HG03175 (cell line): ENCODE measurements around the gene GAGE10.

Experiments
- ATAC-seq: cut with Tn5 transposase; IDR thresholded peaks from one replicate; pipeline ENCODE4 v1.9.1; 2021; ENCODE audit warnings: mild to moderate bottlenecking, moderate library complexity; ENCODE audit not compliant: unreplicated experiment

The GAGE10 gene, protein sequence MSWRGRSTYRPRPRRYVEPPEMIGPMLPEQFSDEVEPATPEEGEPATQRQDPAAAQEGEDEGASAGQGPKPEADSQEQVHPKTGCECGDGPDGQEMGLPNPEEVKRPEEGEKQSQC

DNA sequence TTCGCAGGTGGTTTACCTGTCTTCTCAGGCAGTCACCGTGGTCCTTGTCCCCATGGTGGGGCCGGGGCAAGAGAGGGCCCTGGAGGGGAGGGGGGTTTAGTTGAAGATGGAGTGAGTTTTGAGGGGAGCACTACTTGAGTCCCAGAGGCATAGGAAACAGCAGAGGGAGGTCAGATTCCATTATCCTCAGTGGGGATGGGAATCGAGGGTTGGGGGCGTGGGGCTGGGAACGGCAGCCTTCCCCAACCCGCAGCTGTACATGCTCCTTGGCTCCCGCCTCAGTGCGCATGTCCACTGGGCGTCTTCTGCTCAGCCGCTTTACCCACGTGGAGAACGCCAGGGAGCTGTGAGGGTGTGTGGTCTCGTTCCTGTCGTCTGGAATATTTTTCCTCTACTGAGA lies at the start of gene GAGE10:
Gene GAGE10, plus strand, starts transcription at position 301 of the 400 bp plus-strand sequence. CDS start 1,214 bp downstream, outside the sequence.
- no peak for ATAC-seq

DNA sequence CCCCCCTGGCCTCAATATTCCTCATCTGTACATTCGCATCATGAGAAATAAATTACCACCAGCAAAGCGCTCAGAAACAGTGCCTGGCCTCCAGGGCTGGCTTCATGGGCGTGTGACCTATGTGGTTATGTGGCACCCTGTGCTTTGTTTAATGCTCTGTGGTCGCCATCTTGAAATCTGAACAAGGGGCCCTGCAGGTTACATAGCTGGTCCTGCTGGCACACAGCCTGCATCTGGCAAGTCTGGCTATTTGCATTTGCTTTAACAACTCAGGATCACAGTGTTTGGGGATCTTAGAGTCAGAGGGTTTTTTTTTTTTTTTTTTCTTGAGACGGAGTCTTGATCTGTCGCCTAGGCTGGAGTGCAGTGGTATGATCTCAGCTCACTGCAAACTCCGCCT lies 48.8 kb upstream of the GAGE10 start:
- ATAC-seq, result no peak

DNA sequence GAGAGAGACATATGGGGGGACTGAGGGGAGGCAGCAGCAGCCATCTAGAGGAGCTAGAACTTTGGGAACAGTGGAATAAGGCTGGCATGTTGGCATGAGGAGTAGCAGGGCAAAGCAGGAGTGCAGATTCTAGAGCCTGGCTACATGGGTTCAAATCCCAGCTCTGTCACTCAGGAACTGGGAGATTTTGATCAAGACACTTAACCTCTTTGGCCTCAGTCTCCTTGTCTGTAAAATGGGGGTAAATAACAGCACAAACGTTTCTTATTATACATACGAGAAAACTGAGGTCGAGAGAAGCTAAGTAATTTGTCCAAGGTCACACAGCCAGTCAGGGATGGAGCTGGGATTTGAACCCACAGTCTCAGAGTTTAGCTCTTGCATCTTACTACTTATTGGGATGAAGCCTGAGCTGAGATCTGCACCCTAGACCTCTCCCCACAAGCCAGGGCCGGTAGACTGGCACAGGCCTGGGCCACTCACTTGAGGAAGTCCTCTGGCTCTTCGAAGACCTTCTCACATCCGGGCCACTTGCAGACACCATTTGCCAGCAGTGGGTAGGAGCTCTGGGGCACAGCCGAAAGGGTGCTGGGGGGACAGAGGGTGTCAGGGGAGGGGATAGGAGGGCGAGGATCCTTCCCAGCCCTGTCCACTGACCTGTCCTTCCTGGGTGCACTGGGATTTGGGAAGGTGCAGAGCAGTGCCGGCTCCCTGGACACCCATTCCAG lies 47.0 kb upstream of the GAGE10 start:
- ATAC-seq, result no peak

DNA sequence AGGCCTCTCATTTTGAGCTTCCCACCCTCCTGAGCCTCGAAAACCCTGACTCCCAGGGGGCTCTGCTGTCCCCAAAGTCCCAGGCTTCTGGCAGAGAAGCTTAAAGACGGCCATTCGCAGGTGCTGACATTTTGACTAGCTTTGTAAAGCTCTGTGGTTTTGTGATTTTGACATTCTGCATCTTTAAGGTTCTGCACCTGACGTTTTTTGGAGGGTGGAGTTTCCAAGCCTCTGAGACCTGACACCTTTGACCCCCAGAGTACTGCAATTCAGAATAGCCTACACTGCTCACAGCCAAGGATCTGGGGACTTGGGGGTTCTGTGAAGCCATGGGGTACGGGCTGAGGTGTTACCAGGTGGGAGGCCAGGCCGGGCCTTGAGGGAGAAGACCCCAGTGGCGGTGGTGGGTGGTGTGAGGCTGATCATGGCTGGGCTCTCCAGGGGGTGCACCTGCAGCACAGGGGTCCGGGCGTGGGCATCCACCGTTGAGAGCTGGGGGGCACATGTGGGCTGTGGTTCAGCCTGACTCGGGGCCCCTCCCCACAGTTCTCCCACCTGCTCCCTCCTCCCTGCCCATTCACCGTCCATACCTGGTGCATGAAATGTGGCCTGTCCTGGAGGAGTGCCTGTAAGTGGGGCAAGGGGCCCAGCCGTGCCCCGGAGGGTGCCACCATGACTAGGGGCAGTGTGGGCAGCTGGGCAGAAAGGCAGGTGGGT lies 46.2 kb upstream of the GAGE10 start:
- no peak for ATAC-seq

DNA sequence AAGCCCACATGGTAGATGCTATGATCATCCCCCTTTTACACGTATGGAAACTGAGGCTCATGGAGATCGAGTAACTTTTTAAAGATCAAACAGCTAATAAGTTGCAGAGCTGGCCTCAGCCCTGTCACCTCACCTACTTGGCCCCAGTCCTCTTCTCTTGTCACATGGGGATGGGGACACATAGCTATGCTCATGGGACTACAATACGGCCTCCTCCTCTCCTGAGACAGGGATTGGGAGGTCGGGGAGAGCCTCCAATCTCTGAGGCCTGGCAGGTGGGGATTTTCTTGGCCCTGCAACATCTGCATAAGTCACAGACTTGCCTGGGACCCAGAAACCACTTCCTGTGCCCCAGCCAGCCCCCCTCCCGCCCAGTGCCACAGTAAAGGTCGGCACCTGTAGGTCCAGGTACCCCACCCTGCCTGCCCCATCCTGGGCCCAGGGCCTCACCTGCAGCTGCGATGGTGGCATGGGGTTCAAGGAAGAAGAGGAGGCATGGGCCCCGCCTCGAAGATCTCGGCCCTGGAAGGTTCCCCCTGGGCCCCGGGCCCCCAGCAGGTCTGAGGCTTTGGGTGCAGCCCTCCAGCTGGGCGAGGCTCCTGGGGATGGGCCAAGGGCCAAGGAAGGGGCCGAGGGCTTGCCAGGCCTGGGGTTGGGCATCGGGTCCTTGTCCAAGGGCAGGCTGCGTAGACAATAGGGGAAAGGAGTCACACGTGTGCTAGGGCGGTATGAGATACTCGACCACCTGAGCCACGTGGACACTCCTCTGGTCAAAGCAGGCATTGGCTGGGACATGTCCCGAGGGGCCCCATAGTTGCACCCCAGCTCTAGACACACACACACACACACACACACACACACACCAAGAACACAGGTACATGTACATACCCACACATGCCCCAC lies 45.3 kb upstream of the GAGE10 start:
- no peak for ATAC-seq

GRCh38 chrX:49258749-49259124 lies 44.7 kb upstream of the GAGE10 start:
- ATAC-seq, result no peak

GRCh38 chrX:49260221-49260985 lies 43.0 kb upstream of the GAGE10 start:
- ATAC-seq, result no peak

DNA sequence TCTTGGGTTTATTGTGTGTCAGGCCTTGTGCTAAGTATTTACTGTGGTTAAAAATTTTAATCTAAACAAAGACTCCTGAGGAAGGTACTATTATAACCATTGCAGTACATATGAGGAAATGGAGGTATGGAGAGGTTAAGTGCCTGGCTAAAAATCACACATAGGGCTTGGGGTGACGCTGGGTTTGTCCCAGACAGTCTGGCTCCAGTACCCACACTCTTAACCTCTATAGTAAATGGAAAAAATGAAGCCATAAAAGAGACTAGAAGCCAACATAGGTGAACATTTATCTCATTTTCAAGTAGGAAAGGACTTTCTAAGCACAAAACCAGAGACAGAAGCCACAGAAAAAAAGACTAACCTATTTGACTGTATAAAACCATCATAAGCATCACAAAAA lies 40.8 kb upstream of the GAGE10 start:
- no peak for ATAC-seq

DNA sequence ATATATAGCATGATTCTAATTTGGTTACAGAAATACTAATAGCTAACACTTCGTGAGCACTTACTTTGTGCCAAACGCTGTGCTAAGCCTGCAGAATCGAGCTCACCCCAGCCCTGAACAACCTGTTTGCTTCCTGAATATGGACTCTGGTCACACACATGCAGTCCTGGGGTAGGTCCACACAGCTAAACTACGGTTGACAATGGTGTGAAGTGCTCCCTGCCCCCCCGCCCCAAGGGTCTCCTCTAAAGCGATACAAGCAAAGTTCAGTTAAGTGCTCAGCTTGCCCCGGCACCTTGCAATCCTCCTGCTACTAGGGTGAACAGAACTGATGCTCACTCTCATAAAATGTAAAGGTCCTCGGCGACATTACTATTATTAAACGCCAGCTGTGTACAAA lies 39.8 kb upstream of the GAGE10 start:
- ATAC-seq, result no peak

DNA sequence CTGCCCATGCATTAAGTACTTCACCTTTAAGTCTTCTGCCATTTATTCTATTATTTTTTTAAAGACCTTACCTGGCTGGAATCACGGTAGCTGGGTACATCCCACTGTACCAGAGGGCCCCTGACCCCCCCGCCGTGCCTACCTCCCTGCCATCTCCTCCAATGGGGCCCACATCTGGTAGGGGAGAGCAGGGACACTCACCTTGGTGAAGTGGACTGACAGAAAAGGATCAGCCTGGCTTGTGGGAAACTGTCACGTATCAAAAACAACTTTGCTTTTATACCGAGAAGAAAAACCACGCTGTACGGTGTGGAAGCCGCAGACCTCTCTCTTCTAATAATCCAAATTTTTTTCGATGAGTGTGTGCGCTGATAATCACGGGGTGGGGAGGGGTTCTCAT lies 39.0 kb upstream of the GAGE10 start, which contains the start of gene FOXP3:
Gene FOXP3, minus strand, starts transcription at position 251 of the 400 bp plus-strand sequence. CDS start 6,205 bp downstream, outside the sequence.
- ATAC-seq, result no peak

DNA sequence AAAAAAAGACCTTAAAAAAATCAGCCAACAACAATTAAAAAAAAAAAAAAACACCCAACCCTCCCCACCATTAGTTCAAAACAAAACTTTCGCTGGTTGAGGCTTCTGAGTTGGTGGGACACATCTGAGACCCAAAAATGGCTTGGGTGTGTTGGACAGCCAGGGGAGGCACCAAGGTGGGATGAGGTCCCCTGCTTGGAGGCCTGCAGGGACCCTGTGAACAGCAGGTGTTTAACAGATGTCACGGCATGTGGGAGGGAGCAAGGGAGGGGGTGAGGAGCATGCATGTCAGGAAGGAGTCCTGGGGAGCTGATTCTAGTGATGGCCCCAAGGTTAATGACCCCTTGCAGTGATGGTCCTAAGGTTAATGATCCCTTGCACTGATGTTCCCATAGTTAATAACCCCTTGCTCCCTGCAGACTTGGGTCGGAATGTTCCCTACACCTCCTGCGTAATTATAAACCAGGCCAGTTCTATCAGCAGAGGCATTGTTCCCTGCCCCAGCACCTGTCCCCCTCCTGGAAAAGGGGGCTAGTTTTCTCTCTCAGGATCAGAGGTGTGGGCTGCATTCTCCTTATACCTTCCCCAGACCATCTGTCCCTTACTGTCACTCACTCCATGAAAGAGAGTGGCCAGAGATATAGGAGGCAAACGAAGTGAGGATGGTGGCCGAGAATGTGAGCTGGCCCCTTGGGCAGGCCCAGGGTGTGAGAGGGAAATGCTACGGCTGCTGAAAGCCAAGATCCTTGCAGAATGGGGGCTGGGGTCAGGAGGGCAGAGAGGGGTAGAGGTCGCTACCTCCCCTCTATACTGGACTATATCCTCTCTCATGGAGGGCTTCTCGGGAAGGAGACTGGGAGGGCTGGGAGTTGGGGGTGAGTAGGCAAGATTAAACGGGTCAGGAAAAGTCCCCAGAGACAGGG lies 36.7 kb upstream of the GAGE10 start:
- no peak for ATAC-seq

GRCh38 chrX:49268702-49269009 lies 34.8 kb upstream of the GAGE10 start:
- ATAC-seq, result no peak

DNA sequence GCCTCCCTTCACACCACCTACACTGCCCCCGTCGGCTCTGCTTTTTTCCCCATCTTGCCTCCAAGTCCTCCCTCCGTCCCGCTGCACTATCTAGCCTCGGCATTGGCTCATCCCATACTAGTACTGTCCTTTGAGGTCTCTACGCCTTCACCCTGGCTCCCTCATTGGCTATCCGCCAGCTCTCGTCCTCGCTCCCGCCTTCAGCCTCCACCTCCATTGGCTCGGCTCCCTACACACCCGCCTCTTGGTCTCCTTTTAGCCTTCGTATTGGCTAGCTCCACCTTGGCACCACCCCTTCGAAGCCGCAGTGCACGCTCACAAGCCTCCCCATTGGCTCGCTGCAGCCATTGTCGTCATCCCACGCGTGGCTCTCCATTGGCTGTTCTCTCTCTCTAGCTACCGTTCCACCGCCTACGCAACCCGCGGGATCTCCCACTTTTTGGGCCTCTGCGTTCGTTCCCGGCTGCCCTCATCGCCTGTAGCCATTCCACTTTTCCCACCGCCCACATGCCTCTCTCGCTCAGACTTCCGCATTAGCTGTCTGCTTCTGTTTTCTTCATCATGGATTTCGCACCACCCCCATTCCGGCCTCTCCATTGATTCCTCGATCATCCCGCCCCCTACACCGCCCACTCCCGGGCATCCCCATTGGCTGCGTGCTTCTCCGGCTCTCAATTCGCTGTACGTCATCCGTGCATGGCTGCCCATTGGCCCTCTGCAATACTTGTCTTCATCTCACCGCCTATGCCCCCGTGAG lies 34.3 kb upstream of the GAGE10 start:
- peak; percentile 90 for ATAC-seq

GRCh38 chrX:49269767-49270248 lies 33.6 kb upstream of the GAGE10 start, which contains the start of gene PPP1R3F:
Gene PPP1R3F (plus strand): TSS chrX:49269793. CDS start chrX:49269870, 77 bp downstream.
- peak; percentile 28 for ATAC-seq

DNA sequence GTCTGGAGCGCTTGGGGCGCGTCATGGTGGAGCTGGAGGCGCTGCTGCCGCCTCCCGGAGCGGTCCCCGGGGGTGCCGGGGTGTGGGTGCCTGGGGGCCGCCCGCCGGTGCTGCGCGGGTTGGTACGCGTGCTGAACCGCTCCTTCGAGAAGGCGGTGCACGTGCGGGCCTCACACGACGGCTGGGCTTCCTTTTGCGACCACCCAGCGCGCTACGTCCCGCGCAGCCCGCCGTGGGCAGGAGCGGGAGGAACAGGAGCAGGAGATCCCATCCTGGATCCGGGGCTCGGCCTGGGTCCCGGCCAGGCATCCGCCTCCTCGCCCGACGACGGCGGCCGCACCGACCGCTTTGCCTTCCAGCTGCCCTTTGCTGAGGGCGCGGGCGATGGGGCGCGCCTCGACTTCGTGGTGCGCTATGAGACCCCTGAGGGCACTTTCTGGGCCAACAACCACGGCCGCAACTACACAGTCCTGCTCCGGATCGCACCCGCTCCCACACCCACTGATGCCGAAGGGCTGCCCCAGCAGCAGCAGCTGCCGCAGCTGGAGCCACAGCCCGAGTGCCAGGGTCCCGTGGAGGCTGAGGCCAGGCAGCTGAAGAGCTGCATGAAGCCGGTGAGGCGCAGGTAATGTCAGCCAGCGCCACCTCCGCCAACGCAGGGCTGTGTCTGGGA lies 33.1 kb upstream of the GAGE10 start:
- no peak for ATAC-seq

DNA sequence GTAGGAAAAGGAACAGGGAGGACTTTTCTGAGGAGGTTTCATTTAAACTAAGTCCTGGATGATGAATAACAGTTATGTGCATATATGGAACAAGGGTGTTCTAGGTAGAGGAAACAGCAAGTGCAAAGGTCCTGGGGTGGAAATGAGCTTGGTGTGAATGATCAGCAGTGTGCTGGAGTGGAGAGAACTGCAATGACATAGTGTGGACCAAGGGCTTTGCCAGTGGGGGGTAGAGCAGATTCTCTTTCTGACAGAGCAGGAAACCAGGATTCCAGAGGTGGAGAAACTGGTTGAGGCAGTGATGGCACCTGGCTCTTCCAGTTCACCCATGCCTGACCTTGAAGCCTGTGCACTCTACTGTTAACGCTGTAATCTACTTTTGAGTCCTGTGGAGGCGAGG lies 32.1 kb upstream of the GAGE10 start:
- ATAC-seq, result no peak

DNA sequence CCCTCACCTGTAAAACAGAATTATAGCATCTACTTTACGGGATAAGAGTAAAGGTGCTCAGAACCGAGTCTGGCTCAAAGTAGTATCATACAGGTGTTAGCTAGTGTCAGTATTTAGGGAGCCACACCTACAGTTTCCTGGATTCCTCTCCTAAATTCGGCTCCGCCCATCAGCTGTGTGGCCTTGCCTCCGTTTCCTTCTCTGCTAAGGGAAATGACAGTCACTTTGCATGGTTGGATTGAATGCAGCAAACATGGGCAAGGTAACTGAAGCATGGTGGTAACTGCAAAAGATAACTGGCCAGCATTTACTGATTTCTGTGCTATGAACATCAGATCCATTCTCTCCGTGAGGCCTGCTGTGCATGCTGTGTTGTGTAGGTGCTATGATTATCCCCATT lies 31.0 kb upstream of the GAGE10 start:
- ATAC-seq, result no peak

GRCh38 chrX:49273181-49273727 lies 30.2 kb upstream of the GAGE10 start:
- ATAC-seq, result no peak
